ENCODE data around the gene UBE3A. TPM values are rescaled to one million over a fixed set of nuclear protein-coding genes. Genes with fewer than 3 reads are reported as not detected.

UBE3A gene
- total RNA-seq, 6 experiments from 2014 or later, result 36.6 to 52.4 (median 44.6) TPM

DNA sequence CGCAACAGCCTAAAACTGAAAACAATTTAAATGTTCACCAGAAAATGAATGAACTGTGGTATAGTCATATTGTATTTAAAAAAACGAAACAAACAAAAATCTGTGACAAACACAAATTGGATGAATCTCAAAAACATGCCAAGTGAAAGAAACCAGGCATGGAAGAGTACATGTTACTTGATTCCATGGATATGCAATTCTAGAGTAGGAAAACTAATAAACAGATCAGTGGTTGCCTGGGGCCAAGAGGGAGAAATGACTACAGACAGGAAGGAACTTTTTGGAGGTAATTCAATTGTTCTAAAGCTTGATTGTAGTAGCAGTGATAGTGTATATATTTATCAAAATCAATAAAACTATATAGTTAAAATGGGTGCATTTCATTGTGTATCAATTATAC lies 16.8 kb downstream of the UBE3A start:
- Histone ChIP-seq H3K27ac (no peak overlapping the region), H3K4me3 (no peak overlapping the region), H3K4me1 (peaks cover 0 to 4% (median 1%) of the 10 kb centered on the region in 4 donors), H3K9me3 (no peaks in the 10 kb centered on the region), H3K27me3 (no peaks in the 10 kb centered on the region), H3K36me3 (no peaks in the 10 kb centered on the region)
- no peak for DNase-seq
- no peak for TF ChIP-seq CTCF (IDR thresholded peaks at IDR 0.05)
- no peak for TF ChIP-seq POLR2A (IDR thresholded peaks at IDR 0.05)
- intact Hi-C loops (cut with DNase I), result no loop called here
- WGBS (ENCODE audit: insufficient coverage, low coverage, low lambda C conversion rate, missing lambda C conversion rate), result 69% methylated on average over 2 of the region's 2 CpGs
- no peak for ATAC-seq

DNA sequence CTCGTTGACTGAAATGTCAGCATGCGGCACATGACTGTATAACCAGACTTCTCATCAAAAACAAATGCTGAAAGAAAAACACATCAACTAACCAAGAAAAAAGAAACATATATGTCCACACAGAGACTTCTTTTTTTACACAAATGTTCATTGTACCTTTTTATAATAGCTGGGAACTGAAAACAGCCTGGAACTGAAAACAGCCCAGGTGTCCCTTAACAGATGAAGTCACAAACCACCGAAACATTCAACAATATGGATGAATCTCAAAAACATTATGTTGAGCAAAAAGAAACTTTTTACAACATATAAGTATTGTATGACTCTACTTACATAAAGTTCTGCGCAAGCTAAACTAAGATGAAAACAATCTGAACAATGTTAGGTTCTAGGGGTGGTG lies 20.6 kb downstream of the UBE3A start:
- ATAC-seq, result no peak
- TF ChIP-seq CTCF (IDR thresholded peaks at IDR 0.05) (no peak), POLR2A (IDR thresholded peaks at IDR 0.05) (no peak)
- no peaks in the 10 kb centered on the region for H3K27me3 ChIP-seq
- no peak for DNase-seq
- H3K27ac ChIP-seq, result no peak overlapping the region
- 95% methylated on average over 4 of the region's 4 CpGs for WGBS (ENCODE audit: insufficient coverage, low coverage, low lambda C conversion rate, missing lambda C conversion rate)
- H3K36me3 ChIP-seq, result no peaks in the 10 kb centered on the region
- H3K4me1 ChIP-seq, result peaks cover 0 to 8% (median 0%) of the 10 kb centered on the region in 4 donors
- H3K4me3 ChIP-seq, result no peak overlapping the region
- H3K9me3 ChIP-seq, result no peaks in the 10 kb centered on the region
- intact Hi-C loops (cut with DNase I), result no loop called here

DNA sequence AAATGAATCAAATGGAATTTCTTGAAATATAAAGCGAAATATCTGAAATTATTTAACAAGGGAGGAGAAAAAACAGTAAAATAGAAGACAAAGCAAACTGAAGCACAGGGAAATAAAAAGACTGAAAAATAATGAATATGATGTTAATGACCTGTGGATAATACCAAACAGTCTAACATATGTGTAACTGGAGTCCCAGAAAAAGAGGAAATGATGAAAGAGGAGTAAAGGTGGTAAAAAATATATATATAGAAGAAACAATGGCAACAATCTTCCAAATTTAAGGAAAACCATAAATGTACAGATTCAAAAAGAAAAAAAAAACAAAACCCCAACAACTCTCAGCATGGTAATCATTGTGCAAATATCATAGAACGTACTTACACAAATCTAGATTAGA lies 21.2 kb downstream of the UBE3A start:
- intact Hi-C loops (cut with DNase I), result no loop called here

GRCh38 chr15:25416693-25417092 lies 22.1 kb downstream of the UBE3A start:
- TF ChIP-seq CTCF (IDR thresholded peaks at IDR 0.05) (no peak), POLR2A (IDR thresholded peaks at IDR 0.05) (no peak)
- DNase-seq (no peak), ATAC-seq (peak in 3 of 4 donors; percentile 31 to 89 (median 36))
- WGBS (ENCODE audit: insufficient coverage, low coverage, low lambda C conversion rate, missing lambda C conversion rate), result 51% methylated on average over 3 of the region's 3 CpGs
- H3K36me3 ChIP-seq, result no peaks in the 10 kb centered on the region
- H3K27me3 ChIP-seq, result no peaks in the 10 kb centered on the region
- H3K4me1 ChIP-seq, result peaks cover 0 to 8% (median 0%) of the 10 kb centered on the region in 4 donors
- no peak overlapping the region for H3K4me3 ChIP-seq
- no peak overlapping the region for H3K27ac ChIP-seq
- no peaks in the 10 kb centered on the region for H3K9me3 ChIP-seq
- intact Hi-C loops (cut with DNase I), result no loop called here

More for the DNA sequence above, 21.2 kb downstream of the UBE3A start:
- no peaks in the 10 kb centered on the region for H3K36me3 ChIP-seq
- DNase-seq (no peak), ATAC-seq (no peak)
- TF ChIP-seq CTCF (IDR thresholded peaks at IDR 0.05) (no peak), POLR2A (IDR thresholded peaks at IDR 0.05) (no peak)
- H3K27me3 ChIP-seq, result no peaks in the 10 kb centered on the region
- no peaks in the 10 kb centered on the region for H3K9me3 ChIP-seq
- no peak overlapping the region for H3K4me3 ChIP-seq
- 100% methylated on average over 2 of the region's 2 CpGs for WGBS (ENCODE audit: insufficient coverage, low coverage, low lambda C conversion rate, missing lambda C conversion rate)
- H3K27ac ChIP-seq, result no peak overlapping the region
- H3K4me1 ChIP-seq, result peaks cover 0 to 8% (median 0%) of the 10 kb centered on the region in 4 donors

DNA sequence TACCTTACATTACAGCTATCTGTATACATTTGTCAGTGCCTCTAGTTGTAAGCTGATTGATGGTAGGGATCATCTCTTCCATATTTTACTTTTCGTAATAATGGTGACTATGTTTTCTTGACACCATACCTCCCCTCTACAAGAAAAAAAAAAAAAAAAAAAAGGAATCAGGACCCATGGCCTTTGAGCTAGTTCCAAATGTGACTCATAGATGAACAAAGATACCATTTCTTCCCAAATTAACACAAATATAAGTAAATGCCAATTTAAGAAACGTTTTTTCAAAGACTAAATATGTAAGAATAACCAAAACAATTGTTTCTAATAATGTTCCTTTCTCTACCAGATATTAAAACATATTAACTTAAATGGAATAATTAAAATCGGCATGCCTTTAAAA lies 23.1 kb downstream of the UBE3A start:
- no peak for DNase-seq
- Histone ChIP-seq H3K27ac (no peak overlapping the region), H3K9me3 (no peaks in the 10 kb centered on the region), H3K36me3 (no peaks in the 10 kb centered on the region), H3K4me3 (no peak overlapping the region), H3K27me3 (no peaks in the 10 kb centered on the region), H3K4me1 (peaks cover 0 to 8% (median 0%) of the 10 kb centered on the region in 4 donors)
- WGBS (ENCODE audit: insufficient coverage, low coverage, low lambda C conversion rate, missing lambda C conversion rate), result 77% methylated on average over 3 of the region's 3 CpGs
- intact Hi-C loops (cut with DNase I), result no loop called here
- no peak for ATAC-seq
- TF ChIP-seq CTCF (IDR thresholded peaks at IDR 0.05) (no peak), POLR2A (IDR thresholded peaks at IDR 0.05) (no peak)
